Endothelial cell of umbilical vein (primary cell): Measurements from ENCODE around the gene MDGA2. TPM values are rescaled to one million over a fixed set of nuclear protein-coding genes. Genes with fewer than 3 reads are reported as not detected.

Source experiments
- BruUV-seq: library from RNA; stranded (reverse); fragments of 400-500 nt; replicated peaks from 2 replicates; lab custom pipeline; 2021; lab: Mats Ljungman, UMichigan
- CTCF ChIA-PET: fragments of 300-600, 350-600 bp; sonication (Branson Sonifier 250); formaldehyde crosslinking; loops from one replicate; lab custom pipeline; 2021; ENCODE audit warnings: antibody characterized with exemption, inconsistent platforms; lab: Charles Lee
- POLR2A ChIA-PET: fragments of 300-600, 350-600 bp; sonication (Branson Sonifier 250); formaldehyde crosslinking; loops from one replicate; lab custom pipeline; 2021; ENCODE audit warnings: antibody characterized with exemption, inconsistent platforms; lab: Charles Lee
- DNase-seq: peaks from one replicate; pipeline ENCODE4 v3.0.0-alpha.2; 2011; ENCODE audit warnings: low read depth, low spot score
- FAIRE-seq: peaks from 2 replicates; lab custom pipeline; 2011; peaks lifted over from hg19 to GRCh38; lab: Jason Lieb, UNC
- H2AFZ ChIP-seq: 2 replicates; pipeline ENCODE4 v1.6.0; 2012; ENCODE audit warnings: low read depth, low read length, control low read depth, inconsistent platforms
- H3K27ac ChIP-seq: 2 replicates; pipeline ENCODE4 v1.5.1; 2011; ENCODE audit warnings: low read depth, mild to moderate bottlenecking, control low read depth, low read length, moderate library complexity; ENCODE audit not compliant: insufficient read depth
- H3K27me3 ChIP-seq, 2 experiments: 2 replicates each; pipeline versions ENCODE4 v1.6.0 to v1.6.1; 2011; ENCODE audit warnings: low read length in 2 of 2, mixed read lengths in 1 of 2; ENCODE audit not compliant: control insufficient read depth in 2 of 2, insufficient read depth in 2 of 2
- H3K36me3 ChIP-seq, 2 experiments: 2 replicates in 1 of 2; 3 replicates in 1 of 2; pipeline ENCODE4 v1.5.1; 2011; ENCODE audit warnings: low read length in 2 of 2, mild to moderate bottlenecking in 1 of 2, moderate library complexity in 1 of 2; ENCODE audit not compliant: control insufficient read depth in 2 of 2, insufficient read depth in 2 of 2; ENCODE audit errors: extremely low read depth in 1 of 2
- H3K4me1 ChIP-seq: 3 replicates; pipeline ENCODE4 v1.5.1; 2011; ENCODE audit warnings: mild to moderate bottlenecking, low read length; ENCODE audit not compliant: control insufficient read depth, insufficient read depth; ENCODE audit errors: extremely low read depth
- H3K4me2 ChIP-seq: 2 replicates; pipeline ENCODE4 v1.6.1; 2011; ENCODE audit warnings: low read length, control low read depth, mixed read lengths; ENCODE audit not compliant: insufficient read depth
- H3K4me3 ChIP-seq, 3 experiments: fragments of 200-600 bp in 1 of 3; sonication (generic), shearing (Covaris generic) in 1 of 3; replicated peaks in 1 of 3; 2 replicates each; pipeline ENCODE4 v1.5.1; 2011 to 2016; ENCODE audit warnings: control low read depth in 3 of 3, low read length in 3 of 3, mild to moderate bottlenecking in 2 of 3, inconsistent platforms in 1 of 3, low read depth in 1 of 3, moderate library complexity in 1 of 3; ENCODE audit not compliant: insufficient read depth in 1 of 3
- H3K79me2 ChIP-seq: 2 replicates; pipeline ENCODE4 v1.6.0; 2012; ENCODE audit warnings: low read length, inconsistent platforms; ENCODE audit not compliant: control insufficient read depth, insufficient read depth
- H3K9ac ChIP-seq: replicated peaks from 2 replicates; pipeline ENCODE3; 2011; ENCODE audit warnings: low read length, control low read depth; ENCODE audit not compliant: insufficient read depth; ENCODE audit errors: extremely low read depth
- H3K9me1 ChIP-seq: replicated peaks from 3 replicates; pipeline ENCODE4 v1.6.0; 2011; ENCODE audit warnings: mild to moderate bottlenecking, low read length; ENCODE audit not compliant: control insufficient read depth, insufficient read depth; ENCODE audit errors: extremely low read depth
- H3K9me3 ChIP-seq: replicated peaks from 2 replicates; pipeline ENCODE4 v1.5.1; 2012; ENCODE audit warnings: low read length, inconsistent platforms; ENCODE audit not compliant: control insufficient read depth, insufficient read depth
- H4K20me1 ChIP-seq: replicated peaks from 2 replicates; pipeline ENCODE3; 2011; ENCODE audit warnings: mild to moderate bottlenecking, low read length; ENCODE audit not compliant: control insufficient read depth, insufficient read depth; ENCODE audit errors: extremely low read depth
- CTCF ChIP-seq, 2 donors: IDR thresholded peaks; 1 replicate in 1 of 2; 2 replicates in 1 of 2; pipeline ENCODE4 v1.5.1; 2011; ENCODE audit warnings: low read length in 2 of 2, mild to moderate bottlenecking in 2 of 2, moderate library complexity in 2 of 2, control low read depth in 1 of 2, inconsistent platforms in 1 of 2, low read depth in 1 of 2; ENCODE audit not compliant: insufficient read depth in 1 of 2; ENCODE audit errors: extremely low read depth in 1 of 2
- EZH2 ChIP-seq: IDR thresholded peaks from 2 replicates; pipeline ENCODE4 v1.6.1; 2012; ENCODE audit warnings: borderline replicate concordance, low read depth, mild to moderate bottlenecking, moderate library complexity, low read length, inconsistent platforms; ENCODE audit not compliant: severe bottlenecking
- FOS ChIP-seq: IDR thresholded peaks from 2 replicates; pipeline ENCODE4 v1.6.1; 2011; ENCODE audit warnings: mild to moderate bottlenecking, low read length, moderate library complexity, borderline replicate concordance; ENCODE audit not compliant: insufficient read depth
- GATA2 ChIP-seq: IDR thresholded peaks from 2 replicates; pipeline ENCODE4 v1.7.0; 2011; ENCODE audit warnings: low read depth, mild to moderate bottlenecking, moderate library complexity, mixed read lengths, low read length; ENCODE audit not compliant: insufficient read length, insufficient read depth
- JUN ChIP-seq: IDR thresholded peaks from 2 replicates; pipeline ENCODE4 v1.6.1; 2011; ENCODE audit warnings: borderline replicate concordance, low read depth; ENCODE audit not compliant: insufficient read length, insufficient read depth
- MAX ChIP-seq: IDR thresholded peaks from 2 replicates; pipeline ENCODE4 v1.6.1; 2011; ENCODE audit not compliant: insufficient read depth, insufficient read length
- MYC ChIP-seq: IDR thresholded peaks from one replicate; pipeline ENCODE4 v1.6.1; 2011; ENCODE audit warnings: mild to moderate bottlenecking, low read depth, low read length
- POLR2A ChIP-seq: IDR thresholded peaks from 2 replicates; pipeline ENCODE4 v1.6.1; 2012; ENCODE audit warnings: low read depth, mild to moderate bottlenecking, control low read depth, low read length
- POLR2AphosphoS5 ChIP-seq: IDR thresholded peaks from 2 replicates; pipeline ENCODE4 v1.6.1; 2012; ENCODE audit warnings: low read depth, mild to moderate bottlenecking, control low read depth, low read length, moderate library complexity; ENCODE audit not compliant: insufficient read depth
- dilution Hi-C: fragments of 300-500 bp; cut with MboI; formaldehyde crosslinking; loops from one replicate; pipeline ENCODE4 v1.15.0; 2019; ENCODE audit warnings: low sequenced_read_pairs; ENCODE audit not compliant: extremely low pct_ligation_motif_present
- intact Hi-C: fragments of 100-400 bp; cut with micrococcal nuclease; formaldehyde crosslinking; loops from one replicate; pipeline ENCODE4 v1.10.0; 2022
- polyA plus RNA-seq, 4 experiments: library from polyadenylated mRNA; depleted of rRNA in 3 of 4; stranded (reverse) in 3 of 4; unstranded in 1 of 4; fragments of >200 nt; gene quantifications; 2 replicates each; pipeline versions ENCODE4 v1.2.1 to v1.2.3, GENCODE V29; 2011 to 2012; ENCODE audit warnings: missing spikeins in 1 of 4
- total RNA-seq: library from RNA; stranded (reverse); gene quantifications from 2 replicates; pipeline ENCODE4 v1.2.3, GENCODE V29; 2021

MDGA2 gene
- total and polyA plus RNA-seq, 2 donors (not counting 3 experiments of a cell fraction or from before 2014, with no cell fraction given) = not detected

- BruUV-seq = no TSS peak
- FAIRE-seq = no peak
- dilution Hi-C loops = no loop called here
Measured at GRCh38 chr14:47167402-47167801, 508.0 kb downstream of the MDGA2 start.

More at GRCh38 chr14:47167402-47167801, 508.0 kb downstream of the MDGA2 start:
- Histone ChIP-seq H3K79me2 (no peaks in the 10 kb centered on the region), H3K4me3 (no peak overlapping the region), H3K36me3 (no peaks in the 10 kb centered on the region), H3K4me1 (no peaks in the 10 kb centered on the region), H3K27me3 (no peaks in the 10 kb centered on the region), H3K27ac (no peak overlapping the region), H3K9ac (no peak overlapping the region), H3K9me3 (no peaks in the 10 kb centered on the region), H4K20me1 (no peaks in the 10 kb centered on the region), H3K4me2 (no peak overlapping the region), H2AFZ (no peak overlapping the region), H3K9me1 (no peaks in the 10 kb centered on the region)
- CTCF ChIA-PET = no interaction called here
- POLR2A ChIA-PET = no interaction called here
- intact Hi-C loops = no loop called here
- no peak for DNase-seq
- TF ChIP-seq JUN = no peak
- TF ChIP-seq FOS = no peak
- TF ChIP-seq MAX = no peak
- no peak for TF ChIP-seq POLR2A
- TF ChIP-seq GATA2 = no peak
- no peak for TF ChIP-seq CTCF (IDR thresholded peaks at IDR 0.05; ENCODE audit: extremely low read depth in 1 of 2, insufficient read depth in 1 of 2, low read depth in 1 of 2, low read length in 2 of 2)
- no peak for TF ChIP-seq POLR2AphosphoS5
- no peak for TF ChIP-seq EZH2
- no peak for TF ChIP-seq MYC
